ENCODE data around the gene MIOX.

Gene MIOX

GRCh38 chr22:50498322-50498890 lies 11.7 kb downstream of the MIOX start:
- peak; percentile 69 for DNase-seq

GRCh38 chr22:50500452-50500851 lies 13.8 kb downstream of the MIOX start:
- no peak for DNase-seq

- DNase-seq, result no peak
These were observed 15.4 kb downstream of the MIOX start for GRCh38 chr22:50502096-50502495.

- DNase-seq, result no peak
These were observed 16.2 kb downstream of the MIOX start for GRCh38 chr22:50502628-50503474.

GRCh38 chr22:50503475-50504145 lies 17.0 kb downstream of the MIOX start:
- no peak for DNase-seq

GRCh38 chr22:50504369-50505211 lies 17.9 kb downstream of the MIOX start:
- DNase-seq, result no peak

GRCh38 chr22:50505276-50505775 lies 18.7 kb downstream of the MIOX start:
- no peak for DNase-seq

- no peak for DNase-seq
These were observed 19.3 kb downstream of the MIOX start for GRCh38 chr22:50505776-50506610.

- no peak for DNase-seq
These were observed 20.2 kb downstream of the MIOX start for GRCh38 chr22:50506611-50507420.

- peak; percentile 88 for DNase-seq
These were observed 20.8 kb downstream of the MIOX start, which contains the start of gene LMF2 for GRCh38 chr22:50507421-50507990. LMF2 (minus strand) TSS chr22:50507702; CDS start chr22:50507675, 27 bp downstream.

GRCh38 chr22:50507991-50508884 lies 21.6 kb downstream of the MIOX start, which contains the start of gene NCAPH2:
NCAPH2 (plus strand) TSS chr22:50508224; CDS start chr22:50508338, 114 bp downstream.
- peak; percentile 98 for DNase-seq

- no peak for DNase-seq
These were observed 22.2 kb downstream of the MIOX start for GRCh38 chr22:50508897-50509296.

GRCh38 chr22:50513175-50513574 lies 26.5 kb downstream of the MIOX start:
- no peak for DNase-seq

GRCh38 chr22:50516068-50516467 lies 29.4 kb downstream of the MIOX start:
- DNase-seq, result no peak

GRCh38 chr22:50516891-50517290 lies 30.2 kb downstream of the MIOX start:
- no peak for DNase-seq

- DNase-seq, result no peak
These were observed 31.0 kb downstream of the MIOX start for GRCh38 chr22:50517495-50518260.

GRCh38 chr22:50518606-50519005 lies 31.9 kb downstream of the MIOX start:
- no peak for DNase-seq

- DNase-seq, result no peak
These were observed 32.5 kb downstream of the MIOX start for GRCh38 chr22:50519151-50519550.
